AG10803 (cell line): ENCODE results near the gene NCBP2.
A peak's percentile ranks its signal among the peaks of the same experiment; 100 is the strongest.

Source experiments
- DNase-seq: peaks from one replicate; pipeline ENCODE4 v3.0.0; 2010; ENCODE audit warnings: low read depth
- H3K4me3 ChIP-seq: 2 replicates; pipeline ENCODE4 v1.5.1; 2011; ENCODE audit warnings: mild to moderate bottlenecking, low read length, control low read depth
- CTCF ChIP-seq: conservative IDR thresholded peaks from 2 replicates; pipeline ENCODE4 v1.5.1; 2011; ENCODE audit warnings: mild to moderate bottlenecking, low read length, control low read depth, inconsistent platforms

NCBP2 gene

GRCh38 chr3:196985954-196986885 is 43.9 kb upstream of the NCBP2 start:
- no peak overlapping the region for H3K4me3 ChIP-seq
- DNase-seq, result no peak
- TF ChIP-seq CTCF, result peak; percentile 24; the same call in 1 of the 2 replicates

- DNase-seq, result no peak
- TF ChIP-seq CTCF, result no peak
- H3K4me3 ChIP-seq, result no peak overlapping the region
Observed at GRCh38 chr3:196985298-196985697, 43.0 kb upstream of the NCBP2 start.

- DNase-seq, result no peak
- no peak overlapping the region for H3K4me3 ChIP-seq
- TF ChIP-seq CTCF, result no peak
Observed at GRCh38 chr3:196983186-196983585, 40.9 kb upstream of the NCBP2 start.

- TF ChIP-seq CTCF, result no peak
- no peak for DNase-seq
Observed at GRCh38 chr3:196981657-196982056, 39.3 kb upstream of the NCBP2 start.

GRCh38 chr3:196979545-196979944 is 37.2 kb upstream of the NCBP2 start:
- no peak for TF ChIP-seq CTCF
- DNase-seq, result peak; percentile 69
- H3K4me3 ChIP-seq, result no peak overlapping the region

More at GRCh38 chr3:196981657-196982056, 39.3 kb upstream of the NCBP2 start:
- H3K4me3 ChIP-seq, result no peak overlapping the region

- no peak for DNase-seq
- H3K4me3 ChIP-seq, result no peak overlapping the region
- no peak for TF ChIP-seq CTCF
Observed at GRCh38 chr3:196976941-196977340, 34.6 kb upstream of the NCBP2 start.

- TF ChIP-seq CTCF, result no peak
- DNase-seq, result no peak
- H3K4me3 ChIP-seq, result no peak overlapping the region
Observed at GRCh38 chr3:196975349-196975748, 33.0 kb upstream of the NCBP2 start.
